ENCODE measurements around the gene SPOCD1.

- TF ChIP-seq POLR2A (IDR thresholded peaks at IDR 0.05; ENCODE audit: extremely low read depth, insufficient read length) (no peak), CTCF (IDR thresholded peaks at IDR 0.05; ENCODE audit: low read depth, low read length) (no peak), MYC (IDR thresholded peaks at IDR 0.05; ENCODE audit: low read depth, low read length) (no peak), MAX (IDR thresholded peaks at IDR 0.05; ENCODE audit: low read depth, low read length) (no peak)
Measured at GRCh38 chr1:31767225-31767624, 48.6 kb downstream of the SPOCD1 start.
